GM12878 (cell line): Measurements from ENCODE around the gene SOX18. TPM values are rescaled to one million over a fixed set of nuclear protein-coding genes. Genes with fewer than 3 reads are reported as not detected.

Experiments
- ATAC-seq: fragments of 200-7000 bp; cut with Tn5 transposase; 3 replicates; pipeline ENCODE4 v1.9.1; 2020; ENCODE audit warnings: mild to moderate bottlenecking, moderate library complexity
- BruUV-seq: library from RNA; stranded (reverse); fragments of 400-500 nt; replicated peaks from 2 replicates; lab custom pipeline; 2021; lab: Mats Ljungman, UMichigan
- CTCF ChIA-PET: fragments of 300-600 bp; sonication (Branson Sonifier 250); formaldehyde crosslinking; extraction: SDS; loops from one replicate; lab custom pipeline; 2021; ENCODE audit warnings: inconsistent platforms; lab: Yijun Ruan, JAX
- POLR2A ChIA-PET: fragments of 350-600 bp; formaldehyde crosslinking; extraction: SDS; loops from one replicate; lab custom pipeline; 2021; ENCODE audit warnings: inconsistent platforms; lab: Charles Lee
- RAD21 ChIA-PET: fragments of 300-600 bp; sonication (Branson Sonifier 250); formaldehyde crosslinking; loops from one replicate; lab custom pipeline; 2023; ENCODE audit warnings: antibody characterized with exemption; ENCODE audit not compliant: unreplicated experiment; lab: Charles Lee
- SMC1A ChIA-PET: fragments of 300-600 bp; sonication (Branson Sonifier 250); formaldehyde crosslinking; loops from one replicate; lab custom pipeline; 2023; ENCODE audit not compliant: unreplicated experiment, uncharacterized antibody; lab: Charles Lee
- DNase-seq: peaks from one replicate; pipeline ENCODE4 v3.0.0-alpha.2; 2011; ENCODE audit warnings: low read depth, low spot score
- FAIRE-seq: peaks from 3 replicates; lab custom pipeline; 2011; peaks lifted over from hg19 to GRCh38; lab: Jason Lieb, UNC
- H2AFZ ChIP-seq: 2 replicates; pipeline ENCODE4 v1.6.0; 2011; ENCODE audit warnings: low read depth, low read length, control low read depth; ENCODE audit not compliant: control insufficient read depth
- H3K27ac ChIP-seq: 2 replicates; pipeline ENCODE4 v1.5.1; 2011; ENCODE audit warnings: control low read depth; ENCODE audit not compliant: control insufficient read depth, insufficient read depth
- H3K27me3 ChIP-seq, 2 experiments: replicated peaks in 1 of 2; 2 replicates each; pipeline versions ENCODE4 v1.6.0 to v1.6.1; 2011; ENCODE audit warnings: low read length in 1 of 2; ENCODE audit not compliant: control insufficient read depth in 2 of 2, insufficient read depth in 2 of 2
- H3K36me3 ChIP-seq, 2 experiments: 2 replicates each; pipeline ENCODE4 v1.5.1; 2011; ENCODE audit warnings: low read length in 1 of 2; ENCODE audit not compliant: control insufficient read depth in 2 of 2, insufficient read depth in 2 of 2
- H3K4me1 ChIP-seq: 2 replicates; pipeline ENCODE4 v1.6.1; 2011; ENCODE audit warnings: mild to moderate bottlenecking, low read length, moderate library complexity, mixed read lengths; ENCODE audit not compliant: control insufficient read depth, insufficient read depth
- H3K4me2 ChIP-seq: 2 replicates; pipeline ENCODE4 v1.6.0; 2011; ENCODE audit warnings: control low read depth; ENCODE audit not compliant: control insufficient read depth, insufficient read depth
- H3K4me3 ChIP-seq: fragments of 200-600 bp; sonication (generic); 2 replicates; pipeline ENCODE4 v1.5.1; 2016
- H3K79me2 ChIP-seq: 2 replicates; pipeline ENCODE4 v1.6.0; 2011; ENCODE audit warnings: low read length; ENCODE audit not compliant: control insufficient read depth, insufficient read depth
- H3K9ac ChIP-seq: 2 replicates; pipeline ENCODE4 v1.8.0; 2011; ENCODE audit warnings: low read length, control low read depth, mixed read lengths; ENCODE audit not compliant: control insufficient read depth, insufficient read depth
- H3K9me3 ChIP-seq: replicated peaks from 3 replicates; pipeline ENCODE4 v1.5.1; 2011; ENCODE audit warnings: mild to moderate bottlenecking, low read length; ENCODE audit not compliant: control insufficient read depth, insufficient read depth
- H4K20me1 ChIP-seq: 2 replicates; pipeline ENCODE4 v1.6.0; 2011; ENCODE audit not compliant: control insufficient read depth, insufficient read depth
- BACH1 ChIP-seq: fragments of 450-650 bp; IDR thresholded peaks from 2 replicates; pipeline ENCODE4 v1.6.1; 2017; ENCODE audit warnings: mild to moderate bottlenecking, borderline replicate concordance
- BHLHE40 ChIP-seq, 2 experiments: fragments of 450-650 bp in 1 of 2; IDR thresholded peaks; 2 replicates each; pipeline ENCODE4 v1.6.1; 2011 to 2017; ENCODE audit warnings: low read depth in 2 of 2, borderline replicate concordance in 1 of 2, improper control_type of control experiment in 1 of 2, low read length in 1 of 2, mild to moderate bottlenecking in 1 of 2
- CBX3 ChIP-seq: fragments of 200-600 bp; sonication (generic); IDR thresholded peaks from 2 replicates; pipeline ENCODE4 v1.6.1; 2016; ENCODE audit warnings: low read depth, borderline replicate concordance
- CEBPB ChIP-seq, 2 experiments: fragments of 150-350 bp in 1 of 2; IDR thresholded peaks; 2 replicates each; pipeline ENCODE4 v1.6.1; 2012 to 2014; ENCODE audit warnings: low read depth in 2 of 2, low read length in 2 of 2, borderline replicate concordance in 1 of 2, inconsistent platforms in 1 of 2
- CHD1 ChIP-seq: IDR thresholded peaks from 2 replicates; pipeline ENCODE4 v1.6.1; 2012; ENCODE audit warnings: low read depth, low read length, improper control_type of control experiment
- CHD2 ChIP-seq: IDR thresholded peaks from 2 replicates; pipeline ENCODE4 v1.6.1; 2011; ENCODE audit warnings: low read depth, low read length, improper control_type of control experiment, borderline replicate concordance
- E4F1 ChIP-seq: fragments of 450-650 bp; IDR thresholded peaks from 2 replicates; pipeline ENCODE4 v1.6.1; 2018; ENCODE audit warnings: borderline replicate concordance, mild to moderate bottlenecking; ENCODE audit not compliant: partially characterized antibody
- GABPA ChIP-seq: IDR thresholded peaks from 2 replicates; pipeline ENCODE4 v1.6.1; 2014; ENCODE audit warnings: antibody characterized with exemption, low read depth, mild to moderate bottlenecking, inconsistent platforms
- GATAD2B ChIP-seq: fragments of 450-650 bp; conservative IDR thresholded peaks from 2 replicates; pipeline ENCODE4 v1.6.1; 2017; ENCODE audit warnings: low read depth, mild to moderate bottlenecking, moderate library complexity
- MAX ChIP-seq: IDR thresholded peaks from 2 replicates; pipeline ENCODE4 v1.6.1; 2012; ENCODE audit warnings: low read depth, low read length, improper control_type of control experiment
- POLR2AphosphoS5 ChIP-seq: IDR thresholded peaks from 2 replicates; pipeline ENCODE4 v1.6.1; 2011; ENCODE audit warnings: mild to moderate bottlenecking, low read length, inconsistent platforms
- RUNX3 ChIP-seq: IDR thresholded peaks from 2 replicates; pipeline ENCODE4 v1.6.1; 2012; ENCODE audit warnings: low read length, inconsistent platforms
- ZBED1 ChIP-seq: IDR thresholded peaks from 2 replicates; pipeline ENCODE4 v1.6.1; 2016; ENCODE audit warnings: borderline replicate concordance
- WGBS: methylation state at CpG from one replicate; pipeline ENCODE4 v1.1.6; 2016; ENCODE audit warnings: low lambda C conversion rate; ENCODE audit not compliant: insufficient replicate concordance, insufficient coverage; ENCODE audit errors: missing lambda C conversion rate; 5-methylcytosine and 5-hydroxymethylcytosine counted together
- in situ Hi-C: fragments of 300-500 bp; cut with MboI; formaldehyde crosslinking; loops from 9 replicates; pipeline ENCODE4 v1.14.3; 2018; ENCODE audit warnings: mixed read lengths
- intact Hi-C: fragments of 100-400 bp; cut with micrococcal nuclease; formaldehyde crosslinking; loops from one replicate; pipeline ENCODE4 v1.14.2; 2022; ENCODE audit not compliant: unreplicated experiment
- polyA plus RNA-seq, 11 experiments: library from polyadenylated mRNA; depleted of rRNA in 4 of 11; unstranded in 6 of 11; stranded (reverse) in 5 of 11; fragments of >200 nt; fragmentation: Nextera tagmentation in 4 of 11; fragmentation: Illumina TruSeq in 1 of 11; extraction: Ambion mirVana in 4 of 11; extraction: Trizol in 1 of 11; gene quantifications; 1 replicate in 1 of 11; 2 replicates in 10 of 11; pipeline versions ENCODE4 v1.2.1 to v1.2.3, GENCODE V29; 2011 to 2016; ENCODE audit warnings: inconsistent platforms in 2 of 11, missing spikeins in 2 of 11, low read depth in 1 of 11
- total RNA-seq, 4 experiments: library from RNA; depleted of rRNA in 3 of 4; stranded (reverse); fragments of >200 nt in 3 of 4; fragmentation: Illumina TruSeq in 1 of 4; extraction: Trizol in 1 of 4; gene quantifications; 2 replicates each; pipeline versions ENCODE4 v1.2.1 to v1.2.3, GENCODE V29; 2013 to 2021
- TF ChIP-seq, protein P1 (sequence below): IDR thresholded peaks from 2 replicates; pipeline ENCODE4 v1.6.1; 2012; ENCODE audit warnings: low read depth, low read length, improper control_type of control experiment
- TF ChIP-seq, protein P2 (sequence below): fragments of 450-650 bp; IDR thresholded peaks from 2 replicates; pipeline ENCODE4 v1.6.1; 2016; ENCODE audit warnings: mild to moderate bottlenecking

The SOX18 gene
- total and polyA plus RNA-seq, 10 of the 15 experiments (the other 5 are each of a cell fraction or from before 2014, with no cell fraction given): 0.05 to 5.6 (median 0.28) TPM; not detected in 3

GRCh38 chr20:64037199-64037497, 12.3 kb downstream of the SOX18 start:
- CTCF ChIA-PET: interaction anchor here (1.1 to 9.1 kb wide), 4 partner anchors 20 to 57 kb away, joined by 3 to 108 read pairs (median 35); partner anchors contain the start of genes PRPF6 and SAMD10
- H3K9ac ChIP-seq: peak overlapping the region; percentile 64
- RAD21 ChIA-PET: interaction anchor here (1.1 to 7.1 kb wide), 4 partner anchors 20 to 56 kb away, joined by 3 to 92 read pairs (median 4); partner anchors contain the start of genes OPRL1, PRPF6, RGS19 and SAMD10
- H3K4me2 ChIP-seq: peak overlapping the region; percentile 70
- no peak overlapping the region for H2AFZ ChIP-seq
- H3K9me3 ChIP-seq: no peaks in the 10 kb centered on the region
- H3K27me3 ChIP-seq: no peaks in the 10 kb centered on the region
- SMC1A ChIA-PET: interaction anchor here (1.1 to 6.1 kb wide), 4 partner anchors 10 to 56 kb away, joined by 3 to 52 read pairs (median 6); partner anchors contain the start of genes PRPF6 and SAMD10
- FAIRE-seq (no peak), ATAC-seq (no peak), DNase-seq (no peak)
- POLR2A ChIA-PET: interaction anchor here (1.1 to 7.2 kb wide), 8 partner anchors 17 to 499 kb away, joined by 3 to 63 read pairs (median 4); partner anchors contain the start of genes PRPF6, PTK6 and SAMD10
- intact Hi-C loops: loop anchor here (2.0 kb wide), 1 partner anchor 24 kb away; no protein-coding TSS in a partner anchor
- in situ Hi-C loops: no loop called here
- peaks cover 4% of the 10 kb centered on the region for H3K79me2 ChIP-seq
- BruUV-seq: TSS peak; percentile 87
- H3K4me1 ChIP-seq: peaks cover 52% of the 10 kb centered on the region
- peaks cover 6 to 9% of the 10 kb centered on the region in 2 experiments; a peak in 3 of 4 replicates for H3K36me3 ChIP-seq
- TF ChIP-seq, protein P1, sequence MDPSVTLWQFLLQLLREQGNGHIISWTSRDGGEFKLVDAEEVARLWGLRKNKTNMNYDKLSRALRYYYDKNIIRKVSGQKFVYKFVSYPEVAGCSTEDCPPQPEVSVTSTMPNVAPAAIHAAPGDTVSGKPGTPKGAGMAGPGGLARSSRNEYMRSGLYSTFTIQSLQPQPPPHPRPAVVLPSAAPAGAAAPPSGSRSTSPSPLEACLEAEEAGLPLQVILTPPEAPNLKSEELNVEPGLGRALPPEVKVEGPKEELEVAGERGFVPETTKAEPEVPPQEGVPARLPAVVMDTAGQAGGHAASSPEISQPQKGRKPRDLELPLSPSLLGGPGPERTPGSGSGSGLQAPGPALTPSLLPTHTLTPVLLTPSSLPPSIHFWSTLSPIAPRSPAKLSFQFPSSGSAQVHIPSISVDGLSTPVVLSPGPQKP: no peak
- TF ChIP-seq GATAD2B: no peak
- TF ChIP-seq GABPA: no peak
- no peak for TF ChIP-seq MAX
- TF ChIP-seq E4F1: no peak
- TF ChIP-seq RUNX3: no peak
- no peak for TF ChIP-seq BHLHE40 (IDR thresholded peaks at IDR 0.05; ENCODE audit: borderline replicate concordance in 1 of 2, low read depth in 2 of 2, low read length in 1 of 2)
- 0 out of 2 replicates have a peak, but pooled peaks have one; percentile 22 for TF ChIP-seq ZBED1
- TF ChIP-seq CBX3: no peak
- no peak for TF ChIP-seq CEBPB (IDR thresholded peaks at IDR 0.05; ENCODE audit: borderline replicate concordance in 1 of 2, low read depth in 2 of 2, low read length in 2 of 2)
- 0 out of 2 replicates have a peak, but pooled peaks have one; percentile 0 for TF ChIP-seq POLR2AphosphoS5
- 0 out of 2 replicates have a peak, but pooled peaks have one; percentile 17 for TF ChIP-seq BACH1
- no peak for TF ChIP-seq CHD2
- TF ChIP-seq, protein P2, sequence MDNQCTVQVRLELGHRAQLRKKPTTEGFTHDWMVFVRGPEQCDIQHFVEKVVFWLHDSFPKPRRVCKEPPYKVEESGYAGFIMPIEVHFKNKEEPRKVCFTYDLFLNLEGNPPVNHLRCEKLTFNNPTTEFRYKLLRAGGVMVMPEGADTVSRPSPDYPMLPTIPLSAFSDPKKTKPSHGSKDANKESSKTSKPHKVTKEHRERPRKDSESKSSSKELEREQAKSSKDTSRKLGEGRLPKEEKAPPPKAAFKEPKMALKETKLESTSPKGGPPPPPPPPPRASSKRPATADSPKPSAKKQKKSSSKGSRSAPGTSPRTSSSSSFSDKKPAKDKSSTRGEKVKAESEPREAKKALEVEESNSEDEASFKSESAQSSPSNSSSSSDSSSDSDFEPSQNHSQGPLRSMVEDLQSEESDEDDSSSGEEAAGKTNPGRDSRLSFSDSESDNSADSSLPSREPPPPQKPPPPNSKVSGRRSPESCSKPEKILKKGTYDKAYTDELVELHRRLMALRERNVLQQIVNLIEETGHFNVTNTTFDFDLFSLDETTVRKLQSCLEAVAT: peak; percentile 59
- no peak for TF ChIP-seq CHD1
- peak overlapping the region; percentile 58; the same call in 1 of the 2 replicates for H3K4me3 ChIP-seq
- peak overlapping the region; percentile 77 for H3K27ac ChIP-seq
- H4K20me1 ChIP-seq: no peaks in the 10 kb centered on the region
- 42% methylated on average over 3 of the region's 3 CpGs for WGBS
